GM10248 (cell line): ENCODE results near the gene SIGLEC6.

Experiments
- CTCF ChIA-PET: fragments of 300-600 bp; sonication (Branson Sonifier 250); formaldehyde crosslinking; extraction: SDS; loops from one replicate; lab custom pipeline; 2021; ENCODE audit warnings: antibody characterized with exemption; lab: Yijun Ruan, JAX
- POLR2A ChIA-PET: fragments of 350-650 bp; sonication (Branson Sonifier 250); formaldehyde crosslinking; extraction: SDS; loops from one replicate; lab custom pipeline; 2020; ENCODE audit warnings: antibody characterized with exemption; lab: Yijun Ruan, JAX
- DNase-seq: peaks from one replicate; pipeline ENCODE4 v3.0.0; 2012; ENCODE audit errors: extremely low spot score
- CTCF ChIP-seq: IDR thresholded peaks from 2 replicates; pipeline ENCODE4 v1.5.1; 2012; ENCODE audit warnings: mild to moderate bottlenecking, low read depth; ENCODE audit errors: extremely low read depth, missing control alignments, control extremely low read depth

The SIGLEC6 gene

GRCh38 chr19:51488491-51488890 lies 43.0 kb downstream of the SIGLEC6 start:
- no peak for TF ChIP-seq CTCF
- CTCF ChIA-PET, result interaction anchor here (1.0 to 2.5 kb wide), 4 partner anchors 15 to 168 kb away, joined by 3 to 13 read pairs (median 4); no protein-coding TSS in a partner anchor
- DNase-seq, result no peak
- POLR2A ChIA-PET, result no interaction called here

- no peak for DNase-seq
- CTCF ChIA-PET, result interaction anchor here (2.0 to 5.8 kb wide), 2 partner anchors 13 to 29 kb away, joined by 5 to 36 read pairs; no protein-coding TSS in a partner anchor
- POLR2A ChIA-PET, result no interaction called here
- TF ChIP-seq CTCF, result no peak
These were observed 45.4 kb downstream of the SIGLEC6 start for GRCh38 chr19:51485960-51486660.

GRCh38 chr19:51480590-51480989 lies 50.9 kb downstream of the SIGLEC6 start:
- ChIA-PET CTCF (interaction anchor here (1.1 to 11.7 kb wide), 3 partner anchors 8 to 181 kb away, joined by 3 to 250 read pairs (median 36); no protein-coding TSS in a partner anchor), POLR2A (no interaction called here)
- no peak for TF ChIP-seq CTCF
- DNase-seq, result no peak

GRCh38 chr19:51479531-51480331 lies 51.7 kb downstream of the SIGLEC6 start:
- DNase-seq, result no peak
- CTCF ChIA-PET, result interaction anchor here (1.1 to 11.7 kb wide), 2 partner anchors 161 to 181 kb away, joined by 3 to 250 read pairs; no protein-coding TSS in a partner anchor
- POLR2A ChIA-PET, result no interaction called here
- TF ChIP-seq CTCF, result no peak

GRCh38 chr19:51478381-51479234 lies 52.9 kb downstream of the SIGLEC6 start, which contains the start of gene CEACAM18:
CEACAM18 (plus strand) TSS chr19:51478539.
- no peak for DNase-seq
- no peak for TF ChIP-seq CTCF
- ChIA-PET CTCF (interaction anchor here (11.7 kb wide), 1 partner anchor 182 kb away, joined by 250 read pairs; no protein-coding TSS in a partner anchor), POLR2A (no interaction called here)

DNA sequence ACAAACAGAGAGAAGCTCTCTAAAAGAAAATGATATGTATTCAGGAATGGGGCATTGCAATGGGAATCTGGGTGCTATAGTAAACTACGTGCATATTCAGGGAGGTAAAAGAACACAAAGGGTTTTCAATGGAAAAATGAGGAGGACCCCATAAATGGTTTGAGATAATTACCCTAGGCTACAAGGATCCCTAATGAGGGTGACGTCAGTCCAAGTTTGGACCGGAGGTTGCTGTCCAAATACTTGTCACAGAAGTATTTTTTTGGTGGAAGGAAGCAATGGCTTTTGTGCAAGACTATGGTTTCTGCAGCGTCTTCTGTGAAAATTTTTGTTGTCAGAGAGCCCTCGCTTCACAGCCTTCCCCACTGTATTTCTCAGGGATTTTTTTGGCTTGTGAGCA lies 54.1 kb downstream of the SIGLEC6 start:
- no peak for TF ChIP-seq CTCF
- POLR2A ChIA-PET, result no interaction called here
- no peak for DNase-seq
- CTCF ChIA-PET, result interaction anchor here (11.7 kb wide), 1 partner anchor 184 kb away, joined by 250 read pairs; no protein-coding TSS in a partner anchor
